Endodermal cell (in vitro differentiated cells): ENCODE data around the gene SNX11. TPM values are rescaled to one million over a fixed set of nuclear protein-coding genes. Genes with fewer than 3 reads are reported as not detected.

ENCODE experiments used
- DNase-seq: peaks from one replicate; pipeline ENCODE4 v3.0.0-alpha.2; 2017
- H3K27ac ChIP-seq: 2 replicates; pipeline ENCODE4 v1.5.1; 2013; ENCODE audit warnings: mild to moderate bottlenecking, low read depth, low read length, moderate library complexity
- H3K27me3 ChIP-seq: 2 replicates; pipeline ENCODE4 v1.6.1; 2013; ENCODE audit warnings: mild to moderate bottlenecking, low read length, moderate library complexity; ENCODE audit not compliant: insufficient read depth, control insufficient read depth, poor library complexity, severe bottlenecking
- H3K36me3 ChIP-seq: 2 replicates; pipeline ENCODE4 v1.7.0; 2013; ENCODE audit warnings: mild to moderate bottlenecking, low read length, moderate library complexity; ENCODE audit not compliant: control insufficient read depth, insufficient read depth
- H3K4me1 ChIP-seq: one replicate; pipeline ENCODE4 v1.7.0; 2013; ENCODE audit warnings: low read length; ENCODE audit not compliant: control insufficient read depth, insufficient read depth
- H3K4me3 ChIP-seq: 2 replicates; pipeline ENCODE4 v1.5.1; 2013; ENCODE audit warnings: mild to moderate bottlenecking, low read length, moderate library complexity
- H3K9ac ChIP-seq: 2 replicates; pipeline ENCODE4 v1.6.1; 2013; ENCODE audit warnings: mild to moderate bottlenecking, low read length, moderate library complexity; ENCODE audit not compliant: poor library complexity, severe bottlenecking; ENCODE audit errors: extremely low read depth
- H3K9me3 ChIP-seq: 2 replicates; pipeline ENCODE4 v1.6.1; 2013; ENCODE audit warnings: mild to moderate bottlenecking, low read length, moderate library complexity; ENCODE audit not compliant: control insufficient read depth
- H3K27ac Mint-ChIP-seq: 2 replicates; pipeline ENCODE4 v1.8.0; 2020; ENCODE audit warnings: mixed read lengths
- H3K27me3 Mint-ChIP-seq: 2 replicates; pipeline ENCODE4 v1.8.0; 2021; ENCODE audit warnings: mild to moderate bottlenecking, mixed read lengths; ENCODE audit not compliant: insufficient read depth
- H3K36me3 Mint-ChIP-seq: 2 replicates; pipeline ENCODE4 v1.8.0; 2020; ENCODE audit warnings: low read depth, mixed read lengths
- H3K4me1 Mint-ChIP-seq: 2 replicates; pipeline ENCODE4 v1.8.0; 2020; ENCODE audit warnings: mixed read lengths
- H3K4me3 Mint-ChIP-seq: 2 replicates; pipeline ENCODE4 v1.8.0; 2020; ENCODE audit warnings: mild to moderate bottlenecking, moderate library complexity, mixed read lengths
- H3K9me3 Mint-ChIP-seq: 2 replicates; pipeline ENCODE4 v1.8.0; 2020; ENCODE audit warnings: mild to moderate bottlenecking, mixed read lengths
- WGBS, 2 experiments: methylation state at CpG; one replicate each; pipeline versions ENCODE4 v1.1.5 to v1.1.7; 2013; ENCODE audit warnings: missing lambda C conversion rate in 2 of 2, mixed read lengths in 1 of 2; ENCODE audit not compliant: insufficient coverage in 1 of 2, insufficient read length in 1 of 2; 5-methylcytosine and 5-hydroxymethylcytosine counted together
- total RNA-seq, 2 donors: library from RNA; stranded (reverse); fragmentation: NEBNext Ultra II Directional in 1 of 2; extraction: Animal tissue kit (Norgen Biotek cat#: 25700) in 1 of 2; gene quantifications; 2 replicates in 1 of 2; 3 replicates in 1 of 2; pipeline ENCODE4 v1.2.1, GENCODE V29; 2021
- TF ChIP-seq, protein P1 (sequence below): fragments of 200-600 bp; sonication (generic); conservative IDR thresholded peaks from 2 replicates; pipeline ENCODE4 v1.5.0; 2021; ENCODE audit warnings: antibody characterized with exemption, mild to moderate bottlenecking

SNX11 gene
- total RNA-seq, 2 donors from 2014 or later = 19.7 to 20.5 TPM

DNA sequence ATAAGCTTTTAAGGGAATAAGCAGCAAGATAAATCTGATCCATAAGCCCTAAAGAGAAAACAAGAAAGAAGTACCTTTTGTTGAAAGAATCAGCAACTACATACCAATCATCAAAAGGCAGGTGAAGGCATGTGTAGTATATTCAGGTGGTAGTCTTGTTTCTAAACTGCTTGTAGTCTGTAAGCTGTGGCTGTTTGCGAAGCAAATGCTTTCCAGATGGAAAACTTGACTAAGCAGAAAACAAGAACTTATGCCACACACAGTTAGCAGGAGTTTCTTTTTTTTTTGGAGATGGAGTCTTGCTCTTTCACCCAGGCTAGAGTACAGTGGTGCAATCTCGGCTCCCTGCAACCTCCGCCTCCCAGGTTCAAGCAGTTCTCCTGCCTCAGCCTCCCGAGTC lies 12.0 kb upstream of the SNX11 start:
- Mint-ChIP-seq H3K4me1 (peaks cover 3% of the 10 kb centered on the region), H3K27me3 (no peaks in the 10 kb centered on the region), H3K4me3 (no peak overlapping the region), H3K27ac (no peak overlapping the region), H3K36me3 (peaks cover 29% of the 10 kb centered on the region), H3K9me3 (no peaks in the 10 kb centered on the region)
- Histone ChIP-seq H3K9me3 (no peaks in the 10 kb centered on the region), H3K27me3 (no peaks in the 10 kb centered on the region), H3K36me3 (peaks cover 40% of the 10 kb centered on the region), H3K4me1 (no peaks in the 10 kb centered on the region), H3K9ac (no peak overlapping the region), H3K27ac (no peak overlapping the region), H3K4me3 (no peak overlapping the region)
- 97% methylated on average over 3 to 4 of the region's 4 CpGs for WGBS, 2 experiments
- DNase-seq = no peak
- TF ChIP-seq, protein P1, sequence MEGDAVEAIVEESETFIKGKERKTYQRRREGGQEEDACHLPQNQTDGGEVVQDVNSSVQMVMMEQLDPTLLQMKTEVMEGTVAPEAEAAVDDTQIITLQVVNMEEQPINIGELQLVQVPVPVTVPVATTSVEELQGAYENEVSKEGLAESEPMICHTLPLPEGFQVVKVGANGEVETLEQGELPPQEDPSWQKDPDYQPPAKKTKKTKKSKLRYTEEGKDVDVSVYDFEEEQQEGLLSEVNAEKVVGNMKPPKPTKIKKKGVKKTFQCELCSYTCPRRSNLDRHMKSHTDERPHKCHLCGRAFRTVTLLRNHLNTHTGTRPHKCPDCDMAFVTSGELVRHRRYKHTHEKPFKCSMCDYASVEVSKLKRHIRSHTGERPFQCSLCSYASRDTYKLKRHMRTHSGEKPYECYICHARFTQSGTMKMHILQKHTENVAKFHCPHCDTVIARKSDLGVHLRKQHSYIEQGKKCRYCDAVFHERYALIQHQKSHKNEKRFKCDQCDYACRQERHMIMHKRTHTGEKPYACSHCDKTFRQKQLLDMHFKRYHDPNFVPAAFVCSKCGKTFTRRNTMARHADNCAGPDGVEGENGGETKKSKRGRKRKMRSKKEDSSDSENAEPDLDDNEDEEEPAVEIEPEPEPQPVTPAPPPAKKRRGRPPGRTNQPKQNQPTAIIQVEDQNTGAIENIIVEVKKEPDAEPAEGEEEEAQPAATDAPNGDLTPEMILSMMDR = no peak

DNA sequence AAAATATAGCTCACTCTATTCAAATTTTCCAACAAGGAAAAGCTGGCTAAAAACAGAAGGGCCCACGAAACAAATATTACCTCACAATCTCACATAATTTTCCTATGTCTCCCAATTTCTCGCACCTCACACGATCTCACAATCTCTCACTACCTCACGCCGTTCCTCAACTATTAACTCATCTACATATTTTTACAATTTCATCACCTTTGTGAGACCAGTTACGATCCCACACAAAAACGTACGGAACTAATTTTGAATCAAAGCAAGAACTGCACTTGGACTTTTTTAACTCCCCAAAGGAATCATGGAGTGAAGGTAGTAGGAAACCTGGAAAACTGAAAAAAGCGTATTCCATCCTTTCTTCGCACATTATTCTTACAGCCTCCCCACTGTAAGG lies 7.4 kb upstream of the SNX11 start:
- Histone ChIP-seq H3K4me1 (no peaks in the 10 kb centered on the region), H3K36me3 (peaks cover 18% of the 10 kb centered on the region), H3K9me3 (no peaks in the 10 kb centered on the region), H3K27ac (no peak overlapping the region), H3K4me3 (peak overlapping the region; percentile 89), H3K9ac (peak overlapping the region; percentile 80), H3K27me3 (no peaks in the 10 kb centered on the region)
- 17 to 21% methylated on average over 9 to 10 of the region's 10 CpGs for WGBS, 2 experiments
- Mint-ChIP-seq H3K27ac (peak overlapping the region; percentile 74), H3K4me1 (peaks cover 3% of the 10 kb centered on the region), H3K4me3 (peak overlapping the region; percentile 100), H3K36me3 (peaks cover 19% of the 10 kb centered on the region), H3K27me3 (peaks cover 12% of the 10 kb centered on the region), H3K9me3 (no peaks in the 10 kb centered on the region)
- no peak for DNase-seq
- TF ChIP-seq, protein P1 = no peak

DNA sequence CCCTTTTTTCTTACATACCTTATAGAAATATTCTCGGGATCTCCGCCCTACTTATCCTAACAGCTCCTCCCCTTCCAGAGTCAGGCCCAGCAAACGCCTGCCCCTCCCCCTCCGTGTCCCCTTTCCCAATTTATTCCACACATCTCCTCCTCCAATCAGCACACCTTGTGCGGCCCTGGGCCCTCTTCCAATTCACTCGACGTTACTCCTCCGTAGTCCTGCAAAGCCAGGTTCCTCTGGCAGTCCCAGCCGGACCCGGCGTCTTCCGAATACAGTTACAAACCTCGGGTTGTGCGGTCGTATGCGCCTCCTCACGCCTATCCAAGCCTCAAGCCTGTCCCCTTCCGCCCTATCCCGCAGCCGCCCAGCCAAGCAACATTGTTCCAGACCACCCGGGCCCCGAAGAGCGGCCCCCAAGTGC lies 7.0 kb upstream of the SNX11 start:
- Histone ChIP-seq H3K4me1 (no peaks in the 10 kb centered on the region), H3K9ac (peak overlapping the region; percentile 80), H3K27ac (peak overlapping the region; percentile 97), H3K4me3 (peak overlapping the region; percentile 89), H3K36me3 (peaks cover 16% of the 10 kb centered on the region), H3K27me3 (no peaks in the 10 kb centered on the region), H3K9me3 (no peaks in the 10 kb centered on the region)
- peaks cover 16% of the 10 kb centered on the region for H3K36me3 Mint-ChIP-seq
- peaks cover 3% of the 10 kb centered on the region for H3K4me1 Mint-ChIP-seq
- peaks cover 14% of the 10 kb centered on the region for H3K27me3 Mint-ChIP-seq
- 0 to 1% methylated on average over 8 to 23 of the region's 23 CpGs for WGBS, 2 experiments
- H3K9me3 Mint-ChIP-seq = no peaks in the 10 kb centered on the region
- peak overlapping the region; percentile 100 for H3K4me3 Mint-ChIP-seq
- peak overlapping the region; percentile 74 for H3K27ac Mint-ChIP-seq
- TF ChIP-seq, protein P1 = no peak
- DNase-seq = peak; percentile 94
